H1 (cell line): Measurements from ENCODE around the gene MYO15A. TPM values are rescaled to one million over a fixed set of nuclear protein-coding genes. Genes with fewer than 3 reads are reported as not detected.

Experiments used
- polyA plus RNA-seq, 7 experiments: library from polyadenylated mRNA; depleted of rRNA in 3 of 7; stranded (reverse) in 5 of 7; unstranded in 2 of 7; fragments of >200 nt in 5 of 7; fragments of 200-250 nt in 2 of 7; gene quantifications; 1 replicate in 5 of 7; 2 replicates in 1 of 7; 4 replicates in 1 of 7; pipeline versions ENCODE4 v1.2.1 to v1.2.3, GENCODE V29; 2011 to 2013; ENCODE audit warnings: missing spikeins in 2 of 7, mixed read lengths in 2 of 7
- total RNA-seq: library from RNA; stranded (reverse); fragmentation: NEBNext Ultra II Directional; extraction: Animal tissue kit (Norgen Biotek cat#: 25700); gene quantifications from 2 replicates; pipeline ENCODE4 v1.2.1, GENCODE V29; 2021
- TF ChIP-seq, protein P1 (sequence below): IDR thresholded peaks from 2 replicates; pipeline ENCODE4 v1.6.1; 2011; ENCODE audit warnings: low read depth, mild to moderate bottlenecking, low read length; ENCODE audit not compliant: insufficient read depth

Gene MYO15A
- total and polyA plus RNA-seq, 2 of the 8 experiments (the other 6 are each of a cell fraction or from before 2014, with no cell fraction given), result 1.6 to 4.2 TPM

DNA sequence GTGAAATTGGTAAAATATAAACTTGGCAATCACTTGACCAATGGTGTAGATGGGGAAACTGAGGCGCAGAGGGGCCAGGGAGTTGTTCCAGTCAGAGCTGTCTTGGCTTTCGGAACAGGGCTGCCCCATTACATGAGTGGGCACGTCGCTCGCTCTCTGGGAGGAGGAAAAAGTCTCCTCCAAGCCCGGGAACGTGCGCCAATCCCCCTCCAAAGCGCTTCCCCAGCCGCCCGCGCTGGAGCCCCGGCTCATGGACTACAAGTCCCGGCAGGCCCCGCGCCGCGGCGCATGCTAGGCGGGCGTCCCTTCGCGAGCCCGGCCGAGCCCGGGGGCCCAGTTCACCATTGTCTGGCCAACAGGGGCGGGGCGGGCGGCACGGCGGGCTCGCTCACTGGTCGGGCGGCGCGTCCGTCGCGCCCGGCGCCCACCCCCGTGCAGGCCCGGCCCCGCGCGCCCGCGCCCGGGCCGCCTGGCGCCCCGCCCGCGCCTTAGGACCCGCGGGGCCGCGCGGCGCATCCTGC, 116.6 kb downstream of the MYO15A start, which contains the start of gene LLGL1 (continued):
- TF ChIP-seq, protein P1, sequence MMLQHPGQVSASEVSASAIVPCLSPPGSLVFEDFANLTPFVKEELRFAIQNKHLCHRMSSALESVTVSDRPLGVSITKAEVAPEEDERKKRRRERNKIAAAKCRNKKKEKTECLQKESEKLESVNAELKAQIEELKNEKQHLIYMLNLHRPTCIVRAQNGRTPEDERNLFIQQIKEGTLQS, result no peak
